Fibroblast of skin of scalp (primary cell): Measurements from ENCODE around the gene ADCY1. TPM values are rescaled to one million over a fixed set of nuclear protein-coding genes. Genes with fewer than 3 reads are reported as not detected.
"Not testable (repeated sequence)": the region's sequence is repeated elsewhere in the genome, so short reads cannot be mapped to it uniquely, and the experiment has no call there.

Experiments used
- DNase-seq: peaks from one replicate; pipeline ENCODE4 v3.0.0-alpha.2; 2013
- polyA plus RNA-seq, 2 experiments: library from polyadenylated mRNA; unstranded; fragments of 120-200 nt; gene quantifications; one replicate each; pipeline ENCODE4 v1.2.1, GENCODE V29; 2013; ENCODE audit not compliant: insufficient read length in 2 of 2

The ADCY1 gene
- polyA plus RNA-seq (2013, experiment 1 of 2; ENCODE audit: insufficient read length): 1.6 TPM
- polyA plus RNA-seq (2013, experiment 2 of 2; ENCODE audit: insufficient read length): 2.0 TPM

DNA sequence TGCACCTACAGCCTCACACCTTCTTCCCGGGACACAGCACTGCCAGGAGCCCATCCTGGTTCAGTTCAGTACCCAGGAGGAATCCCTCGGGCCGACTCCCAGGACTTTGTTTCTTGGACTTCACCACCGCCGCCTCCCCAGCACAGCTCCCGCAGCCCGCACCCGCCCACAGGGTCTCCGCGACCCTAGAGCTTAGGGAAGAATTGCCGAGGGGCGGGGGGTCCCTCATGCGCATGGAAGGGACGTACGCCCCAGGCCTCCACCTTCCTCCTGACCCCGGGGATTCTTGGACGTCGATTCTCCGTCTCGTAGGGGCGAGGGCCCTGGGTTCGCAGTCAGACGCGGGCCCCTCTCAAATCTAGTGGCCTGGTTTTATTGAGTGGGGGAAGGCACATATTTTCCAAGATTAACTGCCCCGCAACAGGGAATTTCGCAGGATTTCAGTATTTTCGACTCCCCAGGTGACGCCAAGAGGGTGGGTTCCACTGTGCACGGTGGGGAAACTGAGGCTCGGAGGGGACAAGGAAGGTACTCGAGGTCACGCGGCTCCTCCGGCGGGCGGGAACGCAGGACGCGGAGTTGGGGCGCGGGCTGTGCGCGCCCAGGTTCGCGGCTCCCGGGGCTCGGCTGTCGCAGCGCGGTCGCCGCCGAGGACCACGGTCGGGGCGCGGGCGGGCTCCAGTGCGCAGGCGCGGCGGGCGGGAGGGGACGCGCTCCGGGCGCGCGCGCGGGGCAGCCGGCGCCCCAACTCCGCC lies at the start of gene ADCY1:
Gene ADCY1, plus strand, starts transcription at position 708 of the 755 bp plus-strand sequence. CDS start 176 bp downstream, outside the sequence.
- peak; percentile 25 for DNase-seq

- DNase-seq: peak; percentile 6
Observed at GRCh38 chr7:45524445-45524844, 49.7 kb upstream of the ADCY1 start.

DNA sequence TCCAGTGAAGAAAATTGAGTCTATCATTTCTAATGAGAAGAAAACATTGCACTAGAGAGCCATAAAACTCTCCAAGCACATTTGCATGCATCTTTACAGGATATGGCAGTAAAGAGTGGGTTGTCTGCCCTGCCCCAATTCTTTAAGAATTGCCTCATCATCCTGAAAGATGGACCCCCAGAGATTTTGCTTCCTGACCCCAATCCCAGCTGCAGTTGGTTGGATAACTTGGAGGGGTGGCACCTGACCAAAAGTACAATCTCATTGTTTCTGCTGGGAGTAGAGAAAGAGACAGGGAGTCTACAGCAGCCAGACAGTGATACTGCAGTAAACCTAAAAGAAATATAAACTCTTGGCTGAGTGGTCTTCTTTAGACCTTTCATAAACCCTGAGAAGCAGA lies 49.1 kb upstream of the ADCY1 start:
- DNase-seq: no peak

DNA sequence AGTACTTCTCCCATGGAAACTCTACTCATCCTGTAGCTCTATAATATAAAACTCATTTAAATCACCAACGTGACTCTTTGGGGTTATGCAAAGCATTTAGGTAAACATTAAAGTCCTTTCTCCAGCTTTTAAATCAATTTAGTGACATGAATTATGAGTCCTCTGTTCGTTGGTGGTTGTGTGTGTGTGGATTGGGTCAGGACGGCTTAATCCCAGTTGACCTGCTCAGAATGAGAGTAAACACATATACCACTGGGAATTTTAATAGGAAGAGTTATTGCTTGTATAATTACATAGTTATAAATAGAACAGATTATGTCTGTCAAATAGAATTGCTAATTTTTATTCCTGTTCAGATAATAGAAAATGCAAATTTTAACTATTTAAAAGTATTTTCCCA lies 30.7 kb upstream of the ADCY1 start:
- DNase-seq: no peak

GRCh38 chr7:45545105-45545710 lies 29.0 kb upstream of the ADCY1 start:
- DNase-seq: not testable (repeated sequence)

DNA sequence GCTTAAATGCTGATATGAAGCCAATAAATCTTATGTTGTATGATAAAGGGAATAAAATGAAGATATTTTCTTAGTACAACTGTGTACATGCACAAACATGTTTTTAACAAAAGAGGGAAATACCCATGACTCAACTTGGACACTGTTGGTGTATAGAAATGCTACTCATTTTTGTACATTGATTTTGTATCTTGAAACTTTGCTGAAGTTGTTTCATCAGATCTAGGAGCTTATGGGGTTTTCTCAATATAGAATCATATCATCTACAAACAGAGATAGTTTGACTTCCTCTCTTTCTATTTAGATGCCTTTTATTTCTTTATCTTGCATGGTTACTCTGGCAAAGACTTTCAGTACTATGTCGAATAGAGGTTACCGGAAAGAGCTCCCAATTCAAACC lies 25.3 kb upstream of the ADCY1 start:
- not testable (repeated sequence) for DNase-seq

- no peak for DNase-seq
Observed at GRCh38 chr7:45563401-45563800, 10.8 kb upstream of the ADCY1 start.

DNA sequence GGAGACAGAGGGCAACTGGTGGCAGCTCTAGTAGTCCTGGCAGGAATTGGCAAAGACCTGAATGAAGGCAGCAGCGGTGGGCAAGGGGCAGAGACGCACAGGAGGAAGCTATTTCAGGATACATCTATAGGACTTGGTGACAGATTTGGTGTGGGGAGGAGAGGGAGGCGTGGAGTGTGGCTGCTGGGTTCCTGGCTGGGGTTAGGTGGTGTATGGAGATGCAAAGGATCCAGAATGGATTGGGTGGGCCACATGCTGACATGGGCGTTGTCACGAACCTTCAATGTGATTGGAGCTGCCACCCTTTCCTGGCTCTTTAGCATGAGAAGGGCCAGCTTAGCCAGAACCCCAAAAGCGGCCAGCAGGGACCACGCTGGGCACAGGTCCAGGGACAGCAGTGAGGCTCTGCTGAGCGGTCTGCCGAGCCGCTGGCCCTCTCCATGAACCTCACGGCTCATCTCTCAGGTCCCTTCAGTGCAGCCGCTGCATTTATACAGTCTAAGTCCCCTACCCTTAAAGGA lies 10.2 kb upstream of the ADCY1 start:
- no peak for DNase-seq

DNA sequence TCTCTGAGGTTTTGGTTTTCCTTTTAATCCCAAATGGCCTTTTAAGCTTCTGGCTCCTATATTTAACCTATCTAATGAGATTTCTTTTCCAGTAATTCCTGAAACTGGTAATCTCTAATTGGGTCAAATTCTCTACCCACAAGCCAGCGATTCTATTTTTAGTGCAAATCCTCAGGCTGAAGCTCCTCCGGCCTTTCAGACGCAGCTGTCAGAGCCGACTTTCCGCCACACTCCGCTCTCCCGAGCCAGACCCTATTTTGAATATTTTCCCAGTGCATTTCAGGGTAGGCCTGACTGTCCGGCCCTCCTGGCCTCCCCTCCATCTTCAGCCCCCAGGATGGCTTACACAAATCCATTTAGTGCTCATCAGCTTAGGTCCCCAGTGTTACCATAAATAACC lies 9.7 kb upstream of the ADCY1 start:
- DNase-seq: no peak

GRCh38 chr7:45564886-45565455 lies 9.2 kb upstream of the ADCY1 start:
- DNase-seq: no peak

DNA sequence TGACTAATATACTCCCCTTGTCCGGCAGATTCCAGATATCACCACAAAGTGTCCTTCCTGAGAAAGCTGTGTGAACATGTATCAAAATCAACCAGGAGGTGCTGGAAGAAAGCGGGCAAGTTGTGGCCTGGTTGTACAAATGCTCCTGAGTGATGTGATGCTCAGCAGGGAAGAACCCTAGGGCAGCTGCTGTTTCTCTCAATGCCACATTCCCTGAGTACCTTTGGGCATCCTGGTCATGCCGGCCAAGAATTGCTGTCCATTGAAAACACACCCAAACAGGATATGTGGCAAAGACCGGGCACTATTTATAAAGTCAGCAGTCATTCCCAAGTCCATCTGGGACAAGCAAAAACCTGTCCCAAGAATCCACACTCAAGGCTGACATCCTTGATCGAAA lies 7.8 kb upstream of the ADCY1 start:
- DNase-seq: no peak

DNA sequence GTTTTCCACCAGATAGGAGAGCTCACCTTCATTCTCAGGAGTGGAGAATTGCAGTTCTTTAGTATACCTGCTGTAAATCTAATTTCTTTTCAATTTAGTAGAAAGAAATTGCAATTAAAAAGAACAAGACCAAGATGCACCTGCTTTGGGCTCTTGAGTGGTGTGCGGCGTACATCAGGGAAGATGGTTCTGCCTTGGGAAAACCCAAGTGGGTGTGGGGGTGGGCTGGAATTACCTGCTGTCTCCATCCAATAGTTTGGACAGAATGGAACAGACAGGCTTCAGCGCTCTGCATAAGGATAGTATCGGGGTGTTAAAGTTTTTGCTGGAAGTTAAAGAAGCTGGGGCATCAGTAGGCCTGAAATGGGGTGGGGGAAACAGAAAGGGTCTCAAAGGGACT lies 7.2 kb upstream of the ADCY1 start:
- no peak for DNase-seq

GRCh38 chr7:45567713-45568112 lies 6.5 kb upstream of the ADCY1 start:
- no peak for DNase-seq

- DNase-seq: no peak
Observed at GRCh38 chr7:45568536-45569289, 5.5 kb upstream of the ADCY1 start.

DNA sequence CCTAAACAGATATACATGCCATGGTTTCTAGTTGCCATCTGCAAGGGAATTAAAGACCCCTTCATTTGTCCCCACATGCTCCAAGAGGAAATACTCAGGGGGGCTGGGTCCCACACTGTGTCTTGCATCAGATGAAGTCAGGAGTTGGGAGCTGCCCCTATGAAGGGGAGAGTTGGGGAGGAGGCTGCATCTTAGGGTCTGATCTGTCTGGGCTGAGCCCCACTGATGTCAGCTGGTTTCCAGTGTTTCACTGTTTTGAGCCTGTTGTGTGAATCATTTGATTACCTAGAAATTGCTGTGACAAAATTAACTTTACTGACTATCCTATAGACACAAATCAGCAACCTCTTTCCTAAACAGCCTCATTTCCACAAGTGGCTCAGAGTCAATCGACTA lies 4.9 kb upstream of the ADCY1 start:
- no peak for DNase-seq

GRCh38 chr7:45570797-45571196 lies 3.4 kb upstream of the ADCY1 start:
- DNase-seq: no peak

- DNase-seq: no peak
Observed at GRCh38 chr7:45573204-45573603, 964 bp upstream of the ADCY1 start.

DNA sequence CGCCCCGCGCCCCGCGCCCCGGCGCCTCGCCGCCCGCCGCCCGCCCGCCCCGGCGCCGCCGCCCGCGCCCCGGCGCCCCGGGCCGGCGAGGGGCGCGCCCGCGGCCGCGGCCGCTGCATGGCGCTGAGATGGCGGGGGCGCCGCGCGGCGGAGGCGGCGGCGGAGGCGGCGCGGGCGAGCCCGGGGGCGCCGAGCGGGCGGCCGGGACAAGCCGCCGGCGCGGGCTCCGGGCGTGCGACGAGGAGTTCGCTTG lies 174 bp downstream of the ADCY1 start:
- DNase-seq: no peak

DNA sequence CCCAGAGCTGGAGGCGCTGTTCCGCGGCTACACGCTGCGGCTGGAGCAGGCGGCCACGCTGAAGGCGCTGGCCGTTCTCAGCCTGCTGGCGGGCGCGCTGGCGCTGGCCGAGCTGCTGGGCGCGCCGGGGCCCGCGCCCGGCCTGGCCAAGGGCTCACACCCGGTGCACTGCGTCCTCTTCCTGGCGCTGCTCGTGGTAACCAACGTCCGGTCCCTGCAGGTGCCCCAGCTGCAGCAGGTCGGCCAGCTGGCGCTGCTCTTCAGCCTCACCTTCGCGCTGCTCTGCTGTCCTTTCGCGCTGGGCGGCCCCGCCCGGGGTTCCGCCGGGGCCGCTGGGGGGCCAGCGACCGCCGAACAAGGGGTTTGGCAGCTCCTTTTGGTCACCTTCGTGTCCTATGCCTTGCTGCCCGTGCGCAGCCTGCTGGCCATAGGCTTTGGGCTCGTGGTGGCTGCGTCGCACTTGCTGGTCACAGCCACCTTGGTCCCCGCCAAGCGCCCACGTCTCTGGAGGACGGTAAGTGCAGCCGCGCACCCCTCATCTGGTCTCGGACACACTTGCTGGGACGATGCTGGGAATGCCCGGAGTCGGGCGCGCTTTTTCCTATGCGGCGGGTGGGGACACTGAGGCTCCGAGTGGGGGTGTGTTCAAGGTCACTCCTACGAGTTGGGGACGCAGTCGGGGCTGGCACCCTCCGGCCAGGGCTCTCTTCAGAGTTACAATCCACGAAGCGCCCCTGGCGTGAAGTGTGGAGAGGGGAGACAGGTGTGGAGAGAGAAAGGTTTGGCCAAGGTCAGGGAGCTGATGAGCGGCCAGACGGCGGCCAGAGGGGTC lies 717 bp downstream of the ADCY1 start:
- peak; percentile 68 for DNase-seq

DNA sequence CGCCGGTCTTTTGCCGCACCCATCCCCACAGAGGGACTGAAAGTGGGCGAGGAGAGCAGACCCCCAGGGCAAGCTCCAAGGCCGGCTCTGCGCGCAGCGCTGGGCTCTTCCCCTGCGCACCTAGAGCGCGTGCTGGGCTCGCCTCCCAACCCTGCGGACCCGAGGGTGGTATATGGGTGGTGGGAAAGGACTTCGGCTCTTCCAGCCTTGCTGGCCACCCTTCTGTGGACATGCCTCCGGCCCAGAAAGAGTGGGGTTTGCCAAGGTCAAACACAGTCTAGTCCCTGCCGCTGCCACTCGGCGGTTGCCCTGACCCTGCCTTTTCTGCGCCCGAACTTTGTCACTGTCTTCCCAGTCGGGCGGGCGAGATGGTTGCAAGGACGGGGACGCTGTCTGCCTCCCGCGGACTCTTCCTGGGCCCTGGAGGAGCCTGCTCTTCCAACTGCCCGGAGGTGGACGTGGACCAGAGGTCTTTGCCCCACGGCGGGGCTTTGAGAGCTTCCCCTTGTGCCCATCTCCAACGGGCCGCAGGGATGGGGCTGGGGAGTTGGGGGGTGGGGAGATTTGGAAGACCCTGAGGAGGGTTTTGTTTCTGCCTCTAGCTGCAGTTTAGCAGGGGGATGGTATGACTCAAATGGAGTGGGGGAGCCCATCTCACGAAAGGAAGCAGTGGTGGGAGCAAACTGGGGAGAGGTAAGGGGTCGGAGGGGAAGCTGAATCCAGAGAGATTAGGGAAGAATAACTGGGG lies 1.5 kb downstream of the ADCY1 start:
- no peak for DNase-seq

DNA sequence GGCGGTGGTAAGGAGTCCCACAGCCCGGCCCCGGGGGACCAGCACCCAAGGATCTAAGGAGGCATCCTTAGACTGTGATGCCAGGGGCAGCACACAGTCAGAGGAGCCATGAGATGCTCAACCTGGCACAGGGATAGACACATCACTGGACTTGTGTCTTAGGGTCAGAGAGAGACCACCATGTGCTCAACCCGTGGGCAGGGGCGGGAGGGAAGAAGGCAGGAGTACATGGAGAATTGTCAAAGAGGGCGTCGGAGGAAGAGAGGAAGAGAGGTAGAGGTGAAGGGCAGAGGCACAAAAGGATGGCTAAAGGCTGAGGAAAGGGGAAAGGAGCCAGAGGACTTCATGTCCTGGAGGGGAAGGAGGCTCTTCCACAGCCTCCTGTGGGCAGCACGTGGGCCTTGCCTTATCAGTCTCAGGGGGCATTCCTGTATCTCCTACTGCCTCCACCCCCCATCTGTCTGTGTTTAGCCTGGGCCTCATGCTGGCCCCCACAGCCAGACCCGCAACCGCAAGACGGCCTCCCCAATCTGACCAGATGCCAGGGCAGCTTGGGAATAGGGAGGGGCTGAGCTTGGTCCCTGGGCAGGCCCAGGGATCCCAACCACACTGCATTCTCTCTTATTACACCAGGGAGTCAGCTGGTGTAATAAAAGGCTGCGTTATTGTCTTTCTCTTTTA lies 2.2 kb downstream of the ADCY1 start:
- peak; percentile 67 for DNase-seq
